Left cardiac atrium (tissue), 4 donors: ENCODE measurements around the gene WNT7B. TPM values are rescaled to one million over a fixed set of nuclear protein-coding genes. Genes with fewer than 3 reads are reported as not detected.
A peak's percentile ranks its signal among the peaks of the same experiment; 100 is the strongest.

Experiments
- ATAC-seq, 2 donors: fragments of 200-7000 bp; cut with Tn5 transposase; one replicate each; pipeline ENCODE4 v1.9.1; 2020; ENCODE audit warnings: mild to moderate bottlenecking in 2 of 2, moderate library complexity in 2 of 2
- DNase-seq: peaks from one replicate; pipeline ENCODE4 v3.0.0-alpha.2; 2020
- intact Hi-C, 2 donors: fragments of 100-400 bp; cut with DNase I; formaldehyde crosslinking; loops; one replicate each; pipeline versions ENCODE4 v1.14.1 to v1.15.1; 2022 to 2023
- total RNA-seq, 2 donors: library from RNA; stranded (reverse); fragmentation: NEBNext Ultra II Directional; extraction: Animal tissue kit (Norgen Biotek cat#: 25700); gene quantifications; one replicate each; pipeline ENCODE4 v1.2.1, GENCODE V29; 2021
- donor health status: DM: no; HTN: yes; CAD: no.
- donor health status: DM: no; HTN: yes; CAD: no; lungs with severe emphysema.
- donor health status: DM: yes; HTN: yes; CAD: no.
- donor health status: Dilated cardiomyopathy.

Gene WNT7B
- total RNA-seq, 2 donors from 2014 or later, result not detected

DNA sequence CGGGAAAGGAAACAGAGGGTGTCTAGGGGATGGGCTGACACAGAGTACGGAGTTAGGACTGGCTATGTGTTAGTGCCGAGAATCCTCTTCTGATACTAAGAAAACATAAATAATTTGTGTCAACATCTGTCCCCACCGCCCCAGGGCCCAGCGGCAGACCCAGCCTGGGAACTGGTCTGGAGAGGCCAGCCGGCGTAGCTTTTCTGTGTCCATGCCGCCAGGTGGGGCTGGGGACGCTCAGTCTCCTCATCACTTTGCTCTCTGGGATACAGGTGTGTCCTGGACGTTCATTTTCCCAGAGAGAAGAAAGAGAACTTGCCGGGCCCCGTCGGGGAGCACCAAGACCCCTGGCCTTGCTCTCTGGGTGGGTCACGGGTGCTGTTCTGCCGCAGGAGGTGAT, 54.7 kb downstream of the WNT7B start:
- DNase-seq (no peak), ATAC-seq (no peak)
- intact Hi-C loops, result no loop called here

DNA sequence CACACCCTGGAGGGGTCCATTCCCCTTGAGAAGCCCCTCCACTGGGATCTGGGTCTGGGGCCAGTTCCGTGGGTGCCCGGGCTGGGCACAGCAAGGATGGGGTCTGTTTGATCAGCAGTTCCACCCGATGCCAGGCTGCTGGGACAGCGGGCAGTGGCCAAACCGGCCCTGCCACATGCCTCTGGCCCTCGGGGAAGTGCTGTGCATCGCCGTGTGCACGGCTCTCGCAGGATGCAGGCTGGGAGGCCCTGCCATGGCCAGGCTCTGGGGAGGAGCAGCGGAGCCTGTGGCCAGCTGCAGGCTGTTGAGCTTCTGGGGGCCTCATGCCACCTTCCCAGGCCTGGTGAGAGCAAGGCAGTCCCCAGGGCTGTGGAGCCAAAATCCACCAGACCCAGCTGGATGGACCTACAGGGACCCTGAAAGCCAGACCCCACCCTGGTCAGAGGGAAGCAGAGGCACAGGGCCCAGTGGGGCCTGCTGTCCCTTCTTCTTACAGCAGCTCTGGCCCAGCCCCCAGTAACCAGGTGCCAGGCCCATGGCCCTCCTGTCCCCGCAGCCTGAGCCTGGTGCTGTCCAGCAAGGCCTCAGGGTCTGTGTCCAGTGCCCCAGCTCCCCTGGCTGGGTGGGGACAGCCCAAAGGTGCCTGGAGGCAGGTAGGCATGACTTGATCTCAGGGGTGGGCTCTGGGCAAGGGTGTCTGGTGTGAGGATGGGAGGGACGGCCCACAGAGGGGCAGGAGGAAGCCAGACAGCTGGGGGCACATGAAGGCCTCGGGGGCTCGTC, 57.3 kb downstream of the WNT7B start:
- intact Hi-C loops, result no loop called here
- no peak for DNase-seq
- ATAC-seq, result no peak

DNA sequence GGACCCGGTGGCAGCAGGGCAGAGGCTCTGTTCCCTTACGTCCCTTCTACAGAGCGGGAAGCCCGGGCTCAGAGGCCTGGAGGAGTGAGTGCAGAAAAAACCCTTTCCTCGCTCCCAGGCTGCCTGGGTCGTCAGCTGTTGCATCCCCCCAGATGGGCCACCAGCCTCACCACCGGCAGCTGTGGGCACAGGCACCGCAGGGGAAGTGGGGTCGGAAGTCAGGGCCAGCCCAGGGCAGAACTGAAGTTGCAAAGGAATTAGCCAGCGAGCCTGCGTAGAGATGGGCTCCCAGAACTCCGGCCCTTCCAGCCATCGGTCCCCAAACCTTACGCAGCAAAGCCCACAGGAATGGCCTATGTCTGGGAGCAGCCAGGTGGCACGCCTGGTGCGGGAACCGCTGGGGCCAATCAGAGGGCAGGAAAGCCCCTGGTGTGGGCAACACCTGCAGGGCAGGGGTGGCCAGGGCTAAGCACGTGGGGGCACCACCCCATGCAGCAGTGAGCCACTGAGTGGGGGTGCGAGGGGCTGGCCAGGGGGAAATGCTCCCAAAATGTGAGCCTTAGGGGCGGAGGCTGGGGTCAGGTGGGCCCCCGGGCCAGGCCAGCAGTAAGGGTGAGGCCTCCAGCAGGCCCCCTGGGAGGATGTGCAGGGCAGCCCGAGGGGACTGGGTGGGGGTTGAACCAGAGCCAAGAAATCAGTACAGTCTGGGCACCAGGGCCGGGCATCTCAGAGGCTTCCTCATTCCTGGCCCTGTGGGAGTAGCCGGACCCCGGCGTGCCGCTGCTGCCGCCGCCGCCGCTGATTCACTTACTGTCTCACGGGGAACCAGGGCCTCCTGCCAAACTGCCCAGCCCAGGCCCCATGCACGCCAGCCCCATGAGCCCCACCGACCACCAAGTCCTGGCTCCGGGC, 58.2 kb downstream of the WNT7B start:
- ATAC-seq (peak in 1 of 2 donors; percentile 54), DNase-seq (no peak)
- intact Hi-C loops, result no loop called here

DNA sequence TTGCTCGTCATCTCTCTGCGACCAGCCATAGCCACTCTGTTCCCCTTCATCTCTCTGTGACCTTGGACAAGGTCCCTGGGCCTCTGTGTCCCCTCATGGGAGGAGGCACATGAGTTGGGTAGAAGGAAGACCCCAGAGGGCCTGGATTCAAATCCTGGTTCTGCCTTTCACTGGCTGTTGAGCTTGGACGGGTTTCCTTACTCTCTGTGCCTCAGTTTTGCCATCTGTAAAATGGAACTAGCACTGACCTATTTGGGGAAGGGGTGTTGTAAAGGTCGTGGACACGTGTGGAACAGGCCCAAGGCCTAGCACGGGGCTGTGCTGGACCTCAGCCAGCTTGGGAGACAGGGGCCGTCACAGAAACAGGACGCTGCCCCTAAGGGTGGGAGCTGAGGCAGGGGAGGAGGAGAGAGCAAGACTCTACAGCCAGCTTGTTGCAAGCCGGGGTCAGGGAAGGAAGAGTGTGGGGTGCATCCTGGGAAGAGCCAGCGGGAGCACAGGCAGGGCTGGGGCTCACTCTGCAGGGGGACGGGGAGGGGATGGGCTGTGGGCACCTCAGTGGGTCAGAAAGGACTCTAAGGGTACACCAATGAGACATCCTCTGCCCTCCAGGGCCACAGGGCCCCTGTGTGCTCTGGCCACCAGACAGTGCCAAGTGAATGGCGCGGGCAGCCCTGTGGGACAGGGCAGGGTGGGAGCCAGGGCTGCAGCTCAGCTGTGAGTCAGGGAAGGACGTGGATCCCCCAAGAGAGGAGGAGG, 59.1 kb downstream of the WNT7B start:
- intact Hi-C loops, result no loop called here
- DNase-seq (no peak), ATAC-seq (no peak)

DNA sequence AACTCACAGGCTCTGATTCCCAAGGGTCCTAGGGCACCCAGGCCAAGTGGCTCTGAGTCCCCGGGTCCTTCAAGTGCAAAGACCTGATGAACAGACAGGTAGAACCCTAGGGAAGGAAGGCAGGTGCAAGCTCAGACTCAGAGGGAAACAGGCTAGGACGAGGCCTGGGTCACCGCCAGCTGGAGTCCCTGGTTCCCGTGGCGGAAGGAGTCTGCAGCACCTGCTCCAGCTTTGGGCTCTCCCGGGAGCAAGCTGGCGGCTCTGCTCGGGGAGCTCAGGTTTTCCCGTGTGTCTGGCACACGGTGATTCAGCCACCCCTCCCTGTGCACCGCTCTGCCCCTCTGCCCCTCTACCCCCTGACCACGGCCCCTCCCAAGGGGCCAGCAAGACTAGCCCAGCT, 59.8 kb downstream of the WNT7B start:
- intact Hi-C loops, result no loop called here
- ATAC-seq, result no peak
- no peak for DNase-seq

DNA sequence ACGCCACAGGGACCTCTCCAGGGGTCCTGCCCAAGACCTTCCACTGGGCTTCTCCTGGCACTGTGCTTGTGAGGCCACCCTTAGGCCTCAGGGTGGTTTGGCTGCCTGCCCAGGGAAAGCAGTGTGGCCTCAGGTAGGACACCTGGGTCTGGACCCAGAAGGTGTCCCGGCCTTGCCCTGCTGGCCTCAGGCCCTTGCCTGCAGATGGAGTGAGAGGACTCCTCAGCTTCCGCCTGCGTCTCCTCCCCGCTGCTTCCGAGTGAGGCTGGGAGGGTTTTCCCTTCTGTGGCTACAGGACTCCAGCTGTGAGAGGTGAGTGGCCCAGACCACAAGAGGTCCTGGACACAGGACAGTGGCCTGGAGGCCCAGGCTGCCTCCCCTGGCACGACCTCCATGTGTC, 60.4 kb downstream of the WNT7B start:
- intact Hi-C loops, result no loop called here
- DNase-seq, result no peak
- no peak for ATAC-seq

DNA sequence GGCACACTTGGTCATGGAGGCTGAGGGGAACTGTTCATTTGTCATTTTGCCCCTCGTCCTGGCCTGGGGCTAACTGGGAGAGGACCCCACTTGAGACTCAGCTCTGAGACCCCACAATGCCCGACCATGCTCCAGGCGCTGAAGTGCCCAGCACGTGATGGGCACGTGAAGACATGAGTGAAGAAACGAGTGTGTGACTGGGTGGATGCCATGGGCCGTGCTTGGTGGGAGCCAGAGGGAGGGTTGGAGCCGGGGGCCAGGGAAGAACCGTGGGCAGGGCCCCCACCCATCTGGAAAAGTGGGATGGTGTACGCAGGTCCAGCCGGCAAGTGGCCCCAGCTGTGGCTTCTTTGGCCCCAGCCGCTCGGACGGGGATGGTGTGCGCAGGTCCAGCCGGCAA, 61.1 kb downstream of the WNT7B start:
- no peak for DNase-seq
- intact Hi-C loops, result no loop called here
- no peak for ATAC-seq

DNA sequence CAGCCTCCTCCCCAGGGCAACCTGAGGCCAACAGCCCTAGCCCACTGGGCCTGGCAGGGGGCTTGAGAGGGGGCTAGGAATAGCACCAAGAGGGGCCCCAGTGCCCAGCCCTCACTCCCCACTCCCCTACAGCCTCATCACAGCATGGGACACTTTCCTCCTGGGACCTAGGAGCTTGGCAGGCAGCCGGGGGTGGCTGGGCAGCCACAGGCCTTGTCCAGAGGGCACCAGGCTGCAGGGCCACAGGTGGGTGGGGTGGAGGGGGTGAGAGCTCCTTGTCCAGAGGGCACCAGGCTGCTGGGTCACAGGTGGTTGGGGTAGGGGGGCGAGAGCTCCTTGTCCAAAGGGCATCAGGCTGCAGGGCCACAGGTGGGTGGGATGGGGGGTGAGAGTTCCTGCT, 61.8 kb downstream of the WNT7B start:
- intact Hi-C loops, result no loop called here
- ATAC-seq (no peak), DNase-seq (no peak)

DNA sequence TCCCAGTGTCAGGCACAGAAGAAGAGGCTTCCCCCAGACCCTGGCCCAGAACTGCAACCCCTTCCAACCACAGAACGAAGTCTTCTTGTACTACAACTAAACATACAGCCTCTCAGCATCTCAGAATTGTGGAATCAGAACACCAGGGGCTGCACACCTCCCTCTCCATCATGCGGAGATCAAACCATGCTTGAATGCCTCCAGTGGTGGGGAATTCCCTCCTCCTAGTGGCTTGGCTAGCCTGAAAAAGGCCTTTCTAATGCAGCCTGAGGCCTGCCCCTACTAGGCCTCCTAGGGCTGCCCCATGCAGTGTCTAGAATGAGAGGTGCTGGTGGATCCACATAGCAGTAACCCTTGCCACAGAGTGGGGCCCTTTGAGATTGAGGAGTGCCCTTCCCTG, 62.7 kb downstream of the WNT7B start:
- no peak for DNase-seq
- ATAC-seq, result no peak
- intact Hi-C loops, result no loop called here

DNA sequence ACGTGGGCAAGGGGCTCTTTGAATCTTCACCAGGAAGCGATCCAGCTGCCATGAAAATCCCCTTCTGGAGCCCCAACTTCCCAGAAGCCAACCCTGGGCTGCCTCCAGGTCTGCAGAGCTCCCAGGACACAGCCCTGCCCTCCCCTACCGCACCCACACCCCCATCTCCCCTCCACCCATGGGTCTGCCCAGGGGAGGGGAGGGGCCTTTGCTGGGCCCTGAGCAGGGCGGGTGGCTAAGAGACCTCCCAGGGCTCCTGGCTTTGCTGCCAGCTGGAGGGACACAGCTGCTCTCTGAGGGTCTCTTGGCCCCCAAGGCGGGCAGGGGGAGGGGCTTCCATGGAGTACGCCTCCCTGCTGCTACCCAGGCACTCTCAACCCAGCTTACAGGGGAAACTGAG, 64.1 kb downstream of the WNT7B start:
- ATAC-seq (no peak), DNase-seq (no peak)
- intact Hi-C loops, result no loop called here

DNA sequence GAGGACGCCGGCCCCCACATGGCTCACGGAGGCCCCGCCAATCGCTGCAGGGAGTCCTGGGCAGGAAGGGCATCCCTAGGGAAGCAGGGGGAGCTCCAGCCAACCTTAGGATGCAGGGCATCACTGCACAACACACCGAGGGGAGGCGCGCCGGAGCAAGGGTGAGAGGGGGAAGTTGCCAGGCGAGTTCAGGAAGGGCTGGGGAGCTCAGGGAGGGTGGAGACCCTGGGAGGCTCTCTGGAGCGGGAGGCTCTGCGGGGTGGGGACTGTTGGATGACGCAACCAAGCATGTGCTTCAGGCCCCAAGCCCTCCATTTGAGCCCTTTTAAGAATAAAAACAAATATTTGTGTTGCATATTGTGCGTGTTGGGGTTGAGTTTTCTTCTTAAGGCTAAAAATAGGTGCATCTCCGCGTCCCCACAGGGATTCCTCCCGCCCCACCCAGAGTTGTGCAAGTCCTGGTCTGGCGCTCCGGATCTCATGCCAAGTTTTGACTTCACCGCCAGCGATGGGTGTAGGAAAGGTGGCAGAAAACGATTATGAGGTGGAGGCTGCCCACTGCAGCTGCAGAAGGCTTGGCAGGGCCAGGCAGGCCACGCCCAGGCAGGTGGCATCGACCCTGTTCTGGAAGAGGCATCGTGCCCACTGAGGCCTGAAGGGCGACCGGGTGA, 65.2 kb downstream of the WNT7B start:
- peak; percentile 72 for DNase-seq
- intact Hi-C loops, result no loop called here
- ATAC-seq, result peak; percentile 79

DNA sequence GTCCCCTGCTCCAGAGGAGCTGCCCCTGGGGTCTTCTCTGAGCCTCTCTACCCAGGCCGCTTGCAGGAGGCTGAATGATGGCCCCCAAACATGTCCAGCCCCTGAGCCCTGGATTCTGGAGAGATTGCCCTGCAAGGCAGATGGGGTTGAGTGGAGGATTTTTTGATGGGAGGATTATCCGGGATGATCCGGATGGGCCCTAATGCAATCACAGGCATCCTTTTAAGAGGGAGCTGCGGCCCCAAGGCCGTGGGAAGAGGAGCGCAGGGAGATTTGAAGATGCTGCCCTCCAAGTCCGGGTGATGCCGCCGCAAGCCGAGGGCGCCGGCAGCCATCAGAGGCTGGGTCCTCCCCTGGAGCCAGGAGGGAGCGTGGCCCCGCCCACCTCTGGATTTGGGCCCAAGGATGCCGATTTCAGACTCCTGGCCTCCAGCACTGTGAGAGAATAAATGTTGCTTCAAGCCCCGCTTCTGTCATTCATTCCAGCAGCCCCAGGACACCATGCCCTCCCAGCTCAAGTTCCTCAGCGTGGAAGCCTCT, 66.0 kb downstream of the WNT7B start:
- ATAC-seq (no peak), DNase-seq (no peak)
- intact Hi-C loops, result no loop called here

DNA sequence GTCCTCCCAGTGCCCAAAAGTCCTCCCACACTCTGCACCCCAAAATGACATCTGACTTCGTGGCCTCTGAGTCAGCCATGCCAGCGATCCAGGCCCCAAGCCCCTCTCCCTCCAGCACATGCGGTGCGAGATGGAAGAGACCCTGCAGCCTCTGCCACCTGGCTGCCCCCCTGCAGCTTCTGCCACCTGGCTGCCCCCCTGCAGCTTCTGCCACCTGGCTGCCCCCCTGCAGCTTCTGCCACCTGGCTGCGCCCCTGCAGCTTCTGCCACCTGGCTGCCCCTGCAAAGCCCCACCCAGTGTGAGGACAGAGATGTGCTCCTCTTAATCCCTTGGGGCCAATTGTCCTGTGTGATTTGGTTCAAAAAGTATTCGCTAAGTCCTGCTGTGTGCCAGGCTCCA, 68.0 kb downstream of the WNT7B start:
- intact Hi-C loops, result no loop called here
- ATAC-seq (no peak), DNase-seq (no peak)

DNA sequence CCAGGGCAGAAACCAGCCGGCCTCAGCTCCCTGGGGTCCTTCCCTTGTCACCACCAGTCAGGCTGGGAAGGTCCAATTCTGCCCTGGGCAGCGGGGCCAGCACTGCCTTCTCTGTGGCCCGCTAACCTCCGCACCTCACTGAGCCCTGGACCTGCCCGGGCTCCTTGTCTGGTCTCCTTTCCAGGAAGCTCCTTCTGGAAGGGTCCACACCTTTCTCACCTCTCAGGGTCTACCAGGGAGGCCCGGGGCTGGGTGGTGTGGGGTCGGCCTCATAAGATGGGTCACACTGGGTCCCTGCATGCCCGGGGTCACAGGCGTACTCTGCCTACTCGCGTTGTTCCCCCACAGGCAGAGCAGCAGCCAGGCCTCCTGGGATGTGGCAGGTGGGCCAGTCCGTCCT, 69.0 kb downstream of the WNT7B start:
- ATAC-seq (no peak), DNase-seq (no peak)
- intact Hi-C loops, result no loop called here

DNA sequence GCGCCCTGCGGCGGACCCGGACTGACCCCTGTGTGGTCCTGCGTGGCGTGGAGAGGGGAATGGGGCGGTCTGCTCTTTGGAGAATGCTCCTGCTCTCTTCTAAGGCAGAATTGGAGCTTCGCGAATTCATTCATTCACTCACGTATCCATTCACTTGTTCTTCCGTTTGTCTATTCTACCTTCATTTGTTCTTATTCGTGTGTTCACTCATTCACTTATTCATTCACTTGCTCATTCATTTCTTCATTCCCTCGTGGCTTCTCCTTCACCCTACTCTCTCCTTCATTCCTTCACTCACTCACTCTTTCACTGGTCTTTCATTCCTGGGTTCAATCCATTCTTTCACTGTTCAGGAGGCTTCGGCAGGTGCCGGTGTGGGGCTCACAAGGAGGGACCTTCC, 69.6 kb downstream of the WNT7B start:
- intact Hi-C loops, result no loop called here
- ATAC-seq (no peak), DNase-seq (no peak)

DNA sequence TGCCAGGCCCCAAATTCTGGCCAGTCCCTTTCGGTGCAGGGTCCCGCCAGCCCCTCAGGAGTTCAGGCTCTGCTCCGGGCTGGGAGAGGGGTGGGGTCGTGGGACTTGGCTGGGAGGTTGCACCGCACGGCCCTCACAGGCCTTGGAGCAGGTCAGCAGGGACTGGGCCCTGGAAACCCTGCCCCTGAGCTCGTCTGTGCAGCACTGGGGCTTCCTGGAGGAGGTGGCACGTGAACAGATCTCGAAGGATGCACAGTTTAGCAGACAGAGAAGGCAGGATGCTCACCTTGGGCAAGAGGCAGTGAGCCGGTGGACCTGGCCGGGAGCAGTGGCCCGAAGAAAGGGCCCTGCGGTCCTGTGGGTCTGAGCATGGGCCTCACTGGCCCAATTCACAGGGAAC, 70.0 kb downstream of the WNT7B start:
- no peak for DNase-seq
- no peak for ATAC-seq
- intact Hi-C loops, result no loop called here

DNA sequence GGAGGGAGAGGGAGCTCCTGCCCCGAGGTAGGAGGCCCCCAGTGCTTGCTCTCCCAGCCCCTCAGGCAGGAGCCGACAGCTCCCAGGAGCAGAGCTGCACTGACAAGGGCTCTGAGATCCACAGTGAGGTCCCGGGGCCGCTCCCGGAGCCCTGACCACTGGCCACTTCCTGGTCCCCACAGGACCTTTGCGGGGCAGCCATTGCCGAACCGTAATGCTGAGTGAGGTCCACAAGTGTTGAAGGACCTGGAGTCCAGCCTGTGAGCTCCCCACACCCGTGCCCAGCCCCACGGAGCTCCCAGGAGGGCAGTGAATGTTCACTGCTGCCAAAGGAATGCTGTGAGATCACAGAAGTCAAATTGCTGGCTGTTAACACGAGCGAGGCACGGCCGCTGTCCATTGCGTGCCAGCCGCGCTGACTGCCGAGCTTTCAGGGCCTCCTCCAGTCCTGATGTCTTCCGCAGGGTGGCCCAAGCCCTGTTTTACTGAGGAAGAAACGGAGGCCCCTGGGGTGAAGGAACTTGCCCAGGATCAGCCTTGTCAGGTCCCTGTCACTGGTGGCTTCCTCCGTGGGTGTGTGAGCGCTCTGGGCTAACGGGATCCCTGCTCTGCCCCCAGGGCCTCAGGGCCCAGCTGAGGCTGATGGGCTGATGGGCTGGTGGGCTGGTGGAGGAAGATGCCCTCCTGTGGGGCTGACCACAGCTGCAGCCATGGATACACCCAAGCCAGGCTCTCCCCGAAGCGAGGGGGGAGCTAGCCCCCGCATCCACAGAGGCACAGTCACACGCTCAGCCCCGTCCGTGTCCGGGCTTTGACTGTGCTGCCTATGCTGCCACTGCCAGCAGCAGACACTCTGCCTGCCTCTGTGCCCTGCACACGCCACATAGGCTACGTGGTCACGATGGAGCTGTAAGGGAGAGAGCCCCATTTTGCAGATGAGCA, 70.8 kb downstream of the WNT7B start:
- intact Hi-C loops, result no loop called here
- ATAC-seq (peak; percentile 68 to 80), DNase-seq (peak; percentile 48)

DNA sequence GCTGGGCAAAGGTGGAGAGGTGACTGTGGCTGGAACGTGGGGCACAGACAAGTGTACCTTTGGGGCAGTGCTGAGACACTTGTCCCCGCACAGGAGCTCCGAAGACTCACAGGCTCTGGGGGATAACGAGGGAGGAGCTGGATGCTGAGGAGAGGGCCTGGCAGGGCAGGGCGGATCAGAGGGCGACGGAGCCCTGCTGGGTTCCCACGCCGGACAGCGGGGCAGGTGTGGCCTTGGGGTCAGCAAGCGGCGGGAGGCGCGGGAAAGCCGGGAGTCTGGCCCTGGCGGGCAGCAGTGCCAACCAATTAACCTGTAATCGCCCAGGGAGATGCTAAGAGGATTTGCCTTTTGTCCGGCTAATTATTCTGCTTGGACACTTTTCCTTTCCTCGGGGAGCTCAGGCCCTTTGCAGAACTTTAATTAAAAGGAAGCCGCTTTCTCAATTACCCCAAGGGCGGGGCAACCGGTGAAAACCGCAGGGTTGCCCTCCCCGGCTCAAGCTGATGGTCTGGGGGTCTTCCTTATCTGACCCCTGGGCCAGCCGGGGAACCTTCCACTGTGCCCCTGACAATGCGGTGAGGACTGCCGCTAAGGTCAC, 71.5 kb downstream of the WNT7B start:
- intact Hi-C loops, result no loop called here
- no peak for ATAC-seq

More for the DNA sequence above, 71.5 kb downstream of the WNT7B start:
- DNase-seq, result no peak
